HG02759 (cell line): ENCODE measurements around the gene TYROBP.
A peak's percentile ranks its signal among the peaks of the same experiment; 100 is the strongest.
"Not testable (repeated sequence)": the region's sequence is repeated elsewhere in the genome, so short reads cannot be mapped to it uniquely, and the experiment has no call there.

ENCODE experiments used
- ATAC-seq: cut with Tn5 transposase; IDR thresholded peaks from one replicate; pipeline ENCODE4 v1.9.1; 2021; ENCODE audit warnings: mild to moderate bottlenecking, moderate library complexity; ENCODE audit not compliant: unreplicated experiment

TYROBP gene

DNA sequence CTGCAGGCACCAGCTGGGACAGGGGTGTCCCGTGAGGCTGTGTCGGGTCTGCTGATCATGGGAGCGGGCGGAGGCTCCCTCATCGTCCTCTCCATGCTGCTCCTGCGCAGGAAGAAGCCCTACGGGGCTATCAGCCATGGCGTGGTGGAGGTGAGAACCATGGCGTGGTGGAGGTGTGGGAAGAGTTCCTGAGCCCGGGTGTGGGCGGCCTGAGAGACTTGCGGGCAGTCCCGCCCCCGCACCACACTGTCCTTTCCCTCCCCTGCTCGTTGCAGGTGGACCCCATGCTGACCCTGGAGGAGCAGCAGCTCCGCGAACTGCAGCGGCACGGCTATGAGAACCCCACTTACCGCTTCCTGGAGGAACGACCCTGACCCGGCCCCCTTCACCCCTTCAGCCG lies 29.0 kb downstream of the TYROBP start:
- no peak for ATAC-seq

DNA sequence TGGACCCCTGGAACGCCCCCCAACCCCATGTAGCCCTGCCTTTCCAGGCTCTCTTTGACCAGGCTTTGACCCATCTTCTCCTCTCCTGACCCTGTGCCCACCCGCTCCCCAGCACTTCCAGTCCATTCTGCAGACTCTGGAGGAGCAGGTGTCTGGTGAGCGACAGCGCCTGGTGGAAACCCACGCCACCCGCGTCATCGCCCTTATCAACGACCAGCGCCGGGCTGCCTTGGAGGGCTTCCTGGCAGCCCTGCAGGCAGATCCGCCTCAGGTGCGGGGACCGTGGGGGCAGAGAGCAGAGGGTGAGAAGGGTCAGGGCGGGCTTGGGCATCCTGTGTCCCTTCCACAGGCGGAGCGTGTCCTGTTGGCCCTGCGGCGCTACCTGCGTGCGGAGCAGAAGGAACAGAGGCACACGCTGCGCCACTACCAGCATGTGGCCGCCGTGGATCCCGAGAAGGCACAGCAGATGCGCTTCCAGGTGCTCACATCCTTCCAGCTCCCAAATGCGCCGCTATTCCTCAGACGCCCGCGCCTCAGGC lies 33.6 kb downstream of the TYROBP start:
- no peak for ATAC-seq

DNA sequence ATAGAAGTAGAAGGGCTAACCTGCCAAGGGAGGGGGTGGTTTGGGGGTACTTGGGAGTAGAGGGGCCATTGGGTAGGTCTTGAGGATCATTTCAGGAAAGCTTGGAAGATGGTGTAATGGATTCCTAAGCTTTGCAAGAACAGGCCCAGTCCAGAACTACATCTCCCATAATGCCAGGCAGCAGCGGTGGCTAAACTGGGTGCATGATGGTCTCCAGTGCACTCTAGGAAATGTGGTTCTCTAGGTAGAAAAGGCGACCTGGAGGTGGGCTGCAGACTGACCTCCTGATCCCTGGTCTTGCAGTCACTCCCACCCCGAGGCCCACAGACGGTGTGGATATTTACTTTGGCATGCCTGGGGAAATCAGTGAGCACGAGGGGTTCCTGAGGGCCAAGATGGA lies 35.9 kb downstream of the TYROBP start:
- ATAC-seq: no peak

DNA sequence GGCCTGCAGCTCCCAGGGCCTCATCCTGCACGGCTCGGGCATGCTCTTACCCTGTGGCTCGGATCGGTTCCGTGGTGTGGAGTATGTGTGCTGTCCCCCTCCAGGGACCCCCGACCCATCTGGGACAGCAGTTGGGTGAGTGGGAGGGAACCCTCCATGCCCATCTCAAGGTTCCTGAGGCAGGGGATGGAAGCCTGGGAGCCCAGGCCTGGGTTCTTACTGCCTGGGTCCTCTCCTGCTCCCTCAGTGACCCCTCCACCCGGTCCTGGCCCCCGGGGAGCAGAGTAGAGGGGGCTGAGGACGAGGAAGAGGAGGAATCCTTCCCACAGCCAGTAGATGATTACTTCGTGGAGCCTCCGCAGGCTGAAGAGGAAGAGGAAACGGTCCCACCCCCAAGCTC lies 36.5 kb downstream of the TYROBP start:
- no peak for ATAC-seq

DNA sequence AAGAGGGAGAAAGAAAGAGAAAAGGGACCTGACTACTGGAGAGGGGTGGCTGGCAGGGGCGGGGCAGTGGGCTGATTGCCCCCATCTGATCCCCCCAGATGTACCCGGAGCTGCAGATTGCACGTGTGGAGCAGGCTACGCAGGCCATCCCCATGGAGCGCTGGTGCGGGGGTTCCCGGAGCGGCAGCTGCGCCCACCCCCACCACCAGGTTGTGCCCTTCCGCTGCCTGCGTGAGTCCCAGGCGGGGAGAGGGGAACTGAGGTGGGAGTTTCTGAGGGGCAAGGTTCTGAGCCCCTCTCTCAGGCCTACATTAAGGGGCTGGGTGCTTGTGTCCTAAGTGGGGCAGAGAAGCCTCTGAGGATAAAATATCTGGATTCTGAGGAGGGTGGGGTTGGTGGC lies 37.3 kb downstream of the TYROBP start:
- ATAC-seq: no peak

DNA sequence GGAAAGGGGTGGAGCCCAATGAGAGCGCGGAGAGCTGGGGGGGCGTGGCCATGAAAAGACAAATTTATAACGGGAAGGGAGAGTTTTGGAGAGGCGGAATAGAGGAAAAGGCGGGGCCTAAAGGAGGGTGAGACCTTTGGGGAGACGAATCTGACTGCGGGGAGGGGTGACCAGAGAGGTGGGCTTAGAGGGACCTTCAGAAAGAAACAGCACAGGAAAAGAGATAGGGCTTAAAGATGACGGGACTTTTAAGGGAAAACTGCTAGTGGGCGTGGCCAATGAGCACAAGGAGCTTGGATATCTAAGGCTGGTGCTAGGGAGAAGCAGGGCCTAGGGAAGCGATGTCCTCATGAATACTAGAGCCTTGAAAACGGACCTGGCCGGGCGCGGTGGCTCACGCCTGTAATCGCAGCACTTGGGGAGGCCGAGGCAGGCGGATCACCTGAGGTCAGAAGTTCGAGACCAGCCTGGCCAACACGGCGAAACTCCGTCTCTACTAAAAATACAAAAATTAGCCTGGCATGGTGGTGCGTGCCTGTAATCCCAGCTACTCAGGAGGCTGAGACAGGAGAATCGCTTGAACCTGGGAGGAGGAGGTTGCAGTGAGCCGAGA lies 37.9 kb downstream of the TYROBP start:
- not testable (repeated sequence) for ATAC-seq

DNA sequence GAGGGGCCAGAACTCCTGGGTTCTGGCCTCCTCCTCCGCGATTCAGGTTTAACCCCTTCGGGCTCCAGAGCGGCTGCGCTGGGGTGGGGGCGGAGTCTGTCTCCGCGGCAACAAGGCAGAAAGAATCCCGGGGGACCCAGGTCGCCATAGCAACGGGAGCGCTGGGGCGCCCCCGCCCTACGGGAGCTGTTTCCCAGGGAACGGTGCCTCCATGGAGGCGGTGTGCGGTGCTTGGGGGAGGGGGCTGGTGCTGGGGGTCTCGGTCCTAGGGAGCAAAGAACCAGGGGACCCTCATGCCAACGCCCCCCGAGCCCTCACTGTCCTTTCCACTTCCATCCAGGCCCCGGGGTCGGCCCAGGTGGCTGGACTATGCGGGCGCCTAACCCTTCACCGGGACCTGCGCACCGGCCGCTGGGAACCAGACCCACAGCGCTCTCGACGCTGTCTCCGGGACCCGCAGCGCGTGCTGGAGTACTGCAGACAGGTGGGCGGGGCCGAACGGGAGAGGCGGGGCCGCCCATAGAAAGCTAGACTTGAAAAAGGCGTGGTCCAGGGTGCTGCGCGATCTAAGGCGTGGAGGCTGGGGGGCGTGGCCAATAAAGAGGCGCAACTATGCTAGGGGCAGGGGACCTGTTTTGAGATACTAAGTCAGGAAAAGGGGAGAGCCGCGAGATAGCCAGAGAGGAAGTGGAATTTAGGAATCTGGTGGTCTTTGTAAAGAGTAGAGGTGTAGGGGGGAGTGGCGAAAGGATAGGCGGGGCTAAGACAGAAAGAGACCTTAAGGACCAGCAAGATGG lies 38.6 kb downstream of the TYROBP start:
- ATAC-seq: peak; percentile 57

DNA sequence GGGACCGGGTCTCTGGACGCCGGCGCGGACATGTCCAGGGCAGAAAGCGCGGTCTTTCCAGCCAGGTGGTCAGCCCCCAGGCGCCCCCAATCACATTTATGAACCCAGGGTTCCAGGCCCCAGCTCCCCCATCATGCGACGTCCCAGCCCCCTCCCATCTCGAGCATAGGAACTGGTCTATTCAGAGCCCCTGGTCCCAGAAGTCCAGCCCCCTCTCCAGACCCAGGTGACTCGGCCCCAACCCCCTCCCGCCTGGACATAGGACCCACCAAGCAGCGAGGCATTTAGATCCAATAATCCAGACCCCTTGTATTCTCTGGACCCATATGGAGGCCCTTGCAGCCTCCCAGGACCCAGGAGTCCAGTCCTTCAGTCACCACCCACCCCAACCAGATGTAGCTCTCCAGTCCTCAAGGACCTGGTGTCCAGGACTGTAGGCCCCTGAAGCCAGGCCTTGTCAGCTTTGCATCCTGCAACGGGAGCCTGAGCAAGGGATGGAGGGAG lies 39.2 kb downstream of the TYROBP start:
- ATAC-seq: no peak

DNA sequence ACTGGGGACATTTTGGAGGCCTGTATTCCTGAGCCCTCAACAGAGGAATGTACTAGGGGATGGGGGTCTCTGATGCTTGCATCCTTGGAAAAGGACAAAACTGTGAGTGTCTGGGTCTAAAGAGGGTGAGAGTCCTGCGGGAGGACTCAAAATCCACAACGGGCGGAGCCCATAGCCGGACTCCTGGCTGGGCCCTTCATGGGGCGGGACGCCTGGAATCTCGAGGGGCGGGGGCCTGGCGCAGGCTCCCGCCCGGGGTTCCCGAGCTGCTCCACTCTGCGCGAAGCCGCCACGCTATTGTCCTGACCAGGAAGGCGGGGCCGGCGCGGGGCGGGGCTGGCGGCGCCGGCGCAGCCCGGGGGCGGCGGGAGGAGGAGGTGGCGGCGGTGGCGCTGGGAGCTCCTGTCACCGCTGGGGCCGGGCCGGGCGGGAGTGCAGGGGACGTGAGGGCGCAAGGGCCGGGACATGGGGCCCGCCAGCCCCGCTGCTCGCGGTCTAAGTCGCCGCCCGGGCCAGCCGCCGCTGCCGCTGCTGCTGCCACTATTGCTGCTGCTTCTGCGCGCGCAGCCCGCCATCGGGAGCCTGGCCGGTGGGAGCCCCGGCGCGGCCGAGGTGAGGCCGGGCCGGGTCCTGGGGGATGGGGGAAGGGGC lies 39.8 kb downstream of the TYROBP start, which contains the start of gene APLP1:
Gene APLP1 (plus strand): TSS at position 403 of the 651 bp plus-strand sequence. CDS start 63 bp downstream, at position 466.
- ATAC-seq: peak; percentile 72

DNA sequence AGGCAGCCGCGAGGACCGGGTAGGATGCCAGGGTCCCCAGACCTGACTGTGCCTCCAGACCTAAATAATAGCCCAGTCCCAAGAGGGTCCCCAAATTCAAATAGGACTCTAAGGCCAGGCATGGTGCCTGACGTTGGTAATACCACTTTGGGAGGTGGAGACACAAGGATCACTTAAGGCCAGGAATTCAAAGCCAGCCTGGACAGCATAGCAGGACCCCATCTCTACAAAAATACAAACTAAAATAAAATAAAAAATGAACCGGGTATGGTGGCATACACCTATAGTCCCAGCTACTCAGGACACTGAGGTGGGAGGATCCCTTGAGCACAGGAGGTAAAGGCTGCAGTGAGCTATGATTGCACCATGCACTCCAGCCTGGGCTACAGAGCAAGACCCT lies 45.1 kb downstream of the TYROBP start:
- ATAC-seq: no peak

DNA sequence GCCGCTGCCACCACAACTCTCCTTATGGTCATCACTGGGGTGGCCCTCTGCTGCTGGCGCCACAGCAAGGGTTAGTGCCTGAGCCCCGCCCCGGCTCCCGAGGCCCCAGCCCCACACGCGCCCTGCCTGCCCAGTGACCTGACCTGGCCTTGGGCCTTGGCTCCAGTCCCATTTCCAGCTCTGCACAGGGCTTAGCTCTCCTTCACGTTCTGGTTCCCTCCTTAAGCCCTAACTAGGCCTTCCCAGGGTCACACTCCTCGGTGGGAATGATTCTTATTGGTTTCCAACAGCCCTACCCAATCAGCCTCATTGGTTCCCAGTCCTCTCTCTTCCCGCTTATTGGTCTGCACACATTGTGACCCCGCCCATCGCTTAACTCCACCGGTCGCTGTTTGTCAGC lies 45.6 kb downstream of the TYROBP start:
- ATAC-seq: no peak

DNA sequence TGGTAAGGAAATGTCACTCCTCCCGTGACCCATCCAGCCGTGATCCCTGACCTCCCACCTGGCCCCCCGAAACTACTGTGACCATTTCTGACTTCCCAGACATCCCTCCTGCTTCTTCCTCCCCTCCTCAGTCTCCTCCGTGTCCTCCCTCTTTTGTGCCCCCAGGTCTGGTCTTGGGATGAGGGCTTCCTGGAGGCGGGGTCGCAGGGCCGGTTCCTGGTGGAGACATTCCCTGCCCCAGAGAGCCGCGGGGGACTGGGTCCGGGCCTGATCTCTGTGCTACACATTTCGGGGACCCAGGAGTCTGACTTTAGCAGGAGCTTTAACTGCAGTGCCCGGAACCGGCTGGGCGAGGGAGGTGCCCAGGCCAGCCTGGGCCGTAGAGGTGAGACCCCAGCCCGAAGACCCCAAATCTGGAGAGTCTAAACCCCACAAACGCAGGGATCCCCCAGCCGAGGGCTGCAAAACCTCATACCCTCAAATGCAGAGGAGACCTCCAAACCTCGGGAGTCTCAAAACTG lies 46.4 kb downstream of the TYROBP start:
- no peak for ATAC-seq

DNA sequence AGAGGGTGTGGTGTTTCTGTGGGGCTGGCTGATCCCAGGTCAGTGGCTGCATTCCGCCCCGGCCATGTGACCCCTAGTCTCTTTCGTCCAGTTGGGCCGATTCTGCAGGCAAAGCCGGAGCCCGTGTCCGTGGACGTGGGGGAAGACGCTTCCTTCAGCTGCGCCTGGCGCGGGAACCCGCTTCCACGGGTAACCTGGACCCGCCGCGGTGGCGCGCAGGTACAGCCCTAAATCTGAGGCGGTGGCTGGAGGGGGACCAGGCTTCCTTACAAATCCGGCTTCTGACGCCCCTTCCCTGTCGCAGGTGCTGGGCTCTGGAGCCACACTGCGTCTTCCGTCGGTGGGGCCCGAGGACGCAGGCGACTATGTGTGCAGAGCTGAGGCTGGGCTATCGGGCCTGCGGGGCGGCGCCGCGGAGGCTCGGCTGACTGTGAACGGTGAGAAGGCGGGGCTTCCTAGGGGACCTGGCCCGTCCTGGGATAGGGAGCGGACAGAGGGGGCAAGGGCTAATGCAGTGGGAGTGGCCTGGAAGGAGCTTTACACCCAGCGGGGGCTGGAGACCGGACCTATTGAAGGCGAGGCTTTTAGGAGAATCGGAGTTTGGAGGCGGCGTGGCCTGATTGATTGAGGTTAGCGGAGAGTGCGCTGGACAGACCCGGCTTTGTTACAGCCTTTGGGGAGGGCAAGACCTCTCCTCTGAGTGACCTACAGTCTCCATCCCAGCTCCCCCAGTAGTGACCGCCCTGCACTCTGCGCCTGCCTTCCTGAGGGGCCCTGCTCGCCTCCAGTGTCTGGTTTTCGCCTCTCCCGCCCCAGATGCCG lies 47.1 kb downstream of the TYROBP start:
- no peak for ATAC-seq

DNA sequence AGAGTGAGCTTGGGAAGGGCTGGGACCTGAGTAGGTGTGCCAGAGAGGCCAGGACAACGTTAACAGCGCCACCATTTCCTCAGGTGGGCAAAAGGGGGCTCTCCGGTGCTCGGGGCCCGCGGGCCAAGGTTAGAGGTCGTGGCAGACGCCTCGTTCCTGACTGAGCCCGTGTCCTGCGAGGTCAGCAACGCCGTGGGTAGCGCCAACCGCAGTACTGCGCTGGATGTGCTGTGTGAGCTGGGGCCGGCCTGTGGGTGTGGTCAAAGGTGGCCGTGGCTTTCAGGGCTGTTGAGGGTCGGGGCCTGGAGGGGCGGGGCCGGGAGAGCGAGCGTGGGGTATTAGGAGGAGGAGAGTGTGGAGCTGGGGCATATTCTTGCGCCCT lies 47.7 kb downstream of the TYROBP start:
- no peak for ATAC-seq

DNA sequence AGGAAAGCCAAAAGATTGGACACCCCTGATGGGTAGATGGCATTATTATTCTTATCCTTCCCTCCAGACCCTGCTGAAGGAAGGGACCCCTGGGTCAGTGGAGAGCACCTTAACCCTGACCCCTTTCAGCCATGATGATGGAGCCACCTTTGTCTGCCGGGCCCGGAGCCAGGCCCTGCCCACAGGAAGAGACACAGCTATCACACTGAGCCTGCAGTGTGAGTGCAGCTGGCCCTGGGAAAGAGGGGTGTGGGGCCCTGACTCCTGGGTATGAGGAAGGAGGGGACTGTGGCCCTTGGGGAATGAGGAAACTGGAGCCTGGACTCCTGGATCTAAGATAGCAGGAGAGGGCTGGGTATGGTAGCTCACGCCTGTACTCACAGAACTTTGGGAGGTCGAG lies 48.7 kb downstream of the TYROBP start:
- ATAC-seq: no peak

DNA sequence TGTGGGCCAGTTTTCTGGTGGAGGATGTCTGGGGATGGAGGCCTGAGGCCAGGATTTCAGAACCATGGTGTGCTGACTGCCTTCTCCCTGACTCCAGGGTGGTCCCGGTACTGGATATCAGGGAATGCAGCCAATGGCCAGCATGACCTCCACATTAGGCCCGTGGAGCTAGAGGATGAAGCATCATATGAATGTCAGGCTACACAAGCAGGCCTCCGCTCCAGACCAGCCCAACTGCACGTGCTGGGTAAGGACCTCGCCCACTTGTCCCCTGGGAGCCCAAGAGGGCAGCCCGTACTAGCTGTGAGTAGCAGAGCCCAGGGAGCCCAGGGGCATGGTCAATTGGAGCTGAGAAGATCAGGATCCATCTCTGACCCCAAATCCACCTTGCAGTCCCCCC lies 49.8 kb downstream of the TYROBP start:
- ATAC-seq: no peak

DNA sequence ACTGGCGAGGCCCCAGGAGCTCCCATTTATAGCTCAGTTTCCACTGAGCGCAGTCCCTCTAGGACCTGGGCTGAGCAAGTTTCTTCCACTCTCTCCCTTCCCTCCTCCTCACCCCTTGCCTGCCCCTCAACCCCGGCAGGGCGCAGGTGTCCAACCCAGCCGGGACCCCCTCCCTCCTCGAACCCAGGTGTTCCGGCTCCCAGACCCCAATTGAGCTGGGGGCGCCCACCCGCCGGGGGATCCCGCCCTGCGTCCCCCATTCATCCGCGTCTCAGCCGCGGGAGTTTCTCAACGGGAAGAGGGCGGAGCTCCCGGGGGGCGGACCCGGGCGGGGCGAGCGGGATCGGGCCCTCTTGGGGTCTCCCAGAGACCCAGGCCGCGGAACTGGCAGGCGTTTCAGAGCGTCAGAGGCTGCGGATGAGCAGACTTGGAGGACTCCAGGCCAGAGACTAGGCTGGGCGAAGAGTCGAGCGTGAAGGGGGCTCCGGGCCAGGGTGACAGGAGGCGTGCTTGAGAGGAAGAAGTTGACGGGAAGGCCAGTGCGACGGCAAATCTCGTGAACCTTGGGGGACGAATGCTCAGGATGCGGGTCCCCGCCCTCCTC lies 51.4 kb downstream of the TYROBP start, which contains the start of gene KIRREL2:
Gene KIRREL2 (plus strand): TSS at position 366 of the 604 bp plus-strand sequence. CDS start 209 bp downstream, at position 575.
- no peak for ATAC-seq
